HG03103 (cell line): ENCODE results near the gene STPG3.

Experiments
- ATAC-seq: cut with Tn5 transposase; IDR thresholded peaks from one replicate; pipeline ENCODE4 v1.9.1; 2021; ENCODE audit warnings: low read depth; ENCODE audit not compliant: unreplicated experiment

Gene STPG3

GRCh38 chr9:137221506-137222111 lies 29.5 kb upstream of the STPG3 start:
- no peak for ATAC-seq

GRCh38 chr9:137222190-137223077 lies 28.7 kb upstream of the STPG3 start, which contains the start of gene RNF208:
RNF208 (minus strand) TSS chr9:137222240; CDS start chr9:137221212, 1,028 bp downstream.
- ATAC-seq = peak; percentile 3

GRCh38 chr9:137223078-137223970 lies 27.8 kb upstream of the STPG3 start:
- peak; percentile 73 for ATAC-seq

- no peak for ATAC-seq
These were observed 26.0 kb upstream of the STPG3 start, which contains the start of gene CYSRT1 for GRCh38 chr9:137224830-137225694. CYSRT1 (plus strand) TSS chr9:137225174; CDS start chr9:137225622, 448 bp downstream.

- no peak for ATAC-seq
These were observed 25.3 kb upstream of the STPG3 start for GRCh38 chr9:137225699-137226331.

- ATAC-seq = no peak
These were observed 24.6 kb upstream of the STPG3 start for GRCh38 chr9:137226338-137227053.

GRCh38 chr9:137227054-137227852 lies 23.8 kb upstream of the STPG3 start, which contains the start of gene RNF224:
RNF224 (plus strand) TSS chr9:137227502; CDS start chr9:137228336, 834 bp downstream.
- no peak for ATAC-seq

- ATAC-seq = no peak
These were observed 23.1 kb upstream of the STPG3 start for GRCh38 chr9:137227853-137228505.

- ATAC-seq = no peak
These were observed 22.5 kb upstream of the STPG3 start for GRCh38 chr9:137228506-137228967.

- no peak for ATAC-seq
These were observed 21.9 kb upstream of the STPG3 start for GRCh38 chr9:137228968-137229896.

- ATAC-seq = no peak
These were observed 21.0 kb upstream of the STPG3 start for GRCh38 chr9:137229903-137230704.

- ATAC-seq = no peak
These were observed 20.2 kb upstream of the STPG3 start, which contains the start of gene SLC34A3 for GRCh38 chr9:137230705-137231371. SLC34A3 (plus strand) TSS chr9:137230901; CDS start chr9:137231703, 802 bp downstream.

GRCh38 chr9:137231372-137232039 lies 19.6 kb upstream of the STPG3 start:
- no peak for ATAC-seq

- no peak for ATAC-seq
These were observed 19.0 kb upstream of the STPG3 start for GRCh38 chr9:137232101-137232500.
